Suprapubic skin (tissue), 4 donors: ENCODE results near the gene MARF1.

ENCODE experiments used
- CTCF ChIP-seq, 2 donors: fragments of 200-600 bp in 1 of 2; fragments of 450-650 bp in 1 of 2; sonication (generic) in 1 of 2; IDR thresholded peaks; one replicate each; pipeline ENCODE4 v1.5.1; 2016 to 2019; ENCODE audit warnings: antibody characterized with exemption in 2 of 2, mild to moderate bottlenecking in 1 of 2, moderate library complexity in 1 of 2
- EP300 ChIP-seq: sonication (generic); formaldehyde crosslinking; IDR thresholded peaks from one replicate; pipeline ENCODE4 v1.6.1; 2017; ENCODE audit warnings: antibody characterized with exemption
- POLR2A ChIP-seq, 2 donors: fragments of 450-650 bp; IDR thresholded peaks; one replicate each; pipeline ENCODE4 v1.6.1; 2017; ENCODE audit warnings: antibody characterized with exemption in 2 of 2, mild to moderate bottlenecking in 2 of 2, moderate library complexity in 2 of 2
- POLR2AphosphoS5 ChIP-seq, 3 donors: sonication (generic); formaldehyde crosslinking; IDR thresholded peaks; one replicate each; pipeline ENCODE4 v1.6.1; 2017; ENCODE audit warnings: antibody characterized with exemption in 3 of 3

- TF ChIP-seq CTCF (IDR thresholded peaks at IDR 0.05) (no peak), POLR2A (IDR thresholded peaks at IDR 0.05) (no peak), POLR2AphosphoS5 (IDR thresholded peaks at IDR 0.05) (no peak), EP300 (no peak)
Observed at GRCh38 chr16:15689290-15689689, 46.3 kb upstream of the MARF1 start.
